ENCODE measurements around the gene BRDT. TPM values are rescaled to one million over a fixed set of nuclear protein-coding genes. Genes with fewer than 3 reads are reported as not detected.
"Not testable (repeated sequence)": the region's sequence is repeated elsewhere in the genome, so short reads cannot be mapped to it uniquely, and the experiment has no call there.

Gene BRDT
- total RNA-seq, 2 donors from 2014 or later, result not detected

GRCh38 chr1:92013923-92014322 lies 64.7 kb downstream of the BRDT start:
- H3K4me3 Mint-ChIP-seq, result no peak overlapping the region
- H3K36me3 Mint-ChIP-seq (ENCODE audit: insufficient read depth in 2 of 2), result no peaks in the 10 kb centered on the region
- DNase-seq, result no peak

DNA sequence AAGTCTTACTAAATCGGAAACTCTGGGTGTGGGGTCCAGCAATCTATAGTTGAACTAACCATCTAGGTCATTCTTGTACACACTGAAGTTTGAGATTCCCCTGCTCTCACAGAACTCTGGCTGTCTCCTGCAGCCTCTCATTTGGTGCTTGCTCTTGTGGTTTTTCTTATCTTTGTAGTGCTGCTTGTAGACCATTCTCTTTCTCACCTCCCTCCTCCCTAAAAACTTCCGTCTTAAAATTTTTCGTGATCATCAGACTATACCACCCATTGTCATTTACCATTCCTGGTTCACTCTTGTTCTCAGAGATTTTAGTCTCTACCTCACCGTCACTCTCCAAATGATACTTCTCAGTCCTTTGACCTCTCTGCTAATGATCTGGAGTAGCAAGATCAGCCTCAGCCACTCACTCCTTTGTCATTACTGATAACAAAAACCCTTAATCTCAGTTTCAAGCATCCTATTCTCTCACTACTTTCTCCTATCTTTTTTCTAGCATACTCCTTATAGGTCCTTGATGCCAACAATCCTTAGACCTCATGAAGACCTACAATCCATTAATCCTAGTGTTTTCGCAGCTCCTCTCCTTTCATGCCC lies 67.6 kb downstream of the BRDT start:
- H3K4me1 Mint-ChIP-seq (ENCODE audit: low read depth), result peaks cover 15% of the 10 kb centered on the region
- peak overlapping the region; percentile 1 for H3K4me3 Mint-ChIP-seq
- ATAC-seq (replicated peaks in 1 of 2), result peak in 1 of 2 donors; percentile 43
- no peaks in the 10 kb centered on the region for H3K36me3 Mint-ChIP-seq (ENCODE audit: insufficient read depth in 2 of 2)
- H3K9me3 Mint-ChIP-seq, result no peaks in the 10 kb centered on the region
- DNase-seq, result peak in 1 of 2 donors; percentile 2
- H3K27ac Mint-ChIP-seq, result no peak overlapping the region
- H3K27me3 Mint-ChIP-seq (ENCODE audit: low read depth), result no peaks in the 10 kb centered on the region

More at GRCh38 chr1:92013923-92014322, 64.7 kb downstream of the BRDT start:
- ATAC-seq (replicated peaks in 1 of 2), result no peak
- Mint-ChIP-seq H3K27me3 (ENCODE audit: low read depth) (no peaks in the 10 kb centered on the region), H3K27ac (no peak overlapping the region), H3K9me3 (no peaks in the 10 kb centered on the region), H3K4me1 (ENCODE audit: low read depth) (peaks cover 15% of the 10 kb centered on the region)

DNA sequence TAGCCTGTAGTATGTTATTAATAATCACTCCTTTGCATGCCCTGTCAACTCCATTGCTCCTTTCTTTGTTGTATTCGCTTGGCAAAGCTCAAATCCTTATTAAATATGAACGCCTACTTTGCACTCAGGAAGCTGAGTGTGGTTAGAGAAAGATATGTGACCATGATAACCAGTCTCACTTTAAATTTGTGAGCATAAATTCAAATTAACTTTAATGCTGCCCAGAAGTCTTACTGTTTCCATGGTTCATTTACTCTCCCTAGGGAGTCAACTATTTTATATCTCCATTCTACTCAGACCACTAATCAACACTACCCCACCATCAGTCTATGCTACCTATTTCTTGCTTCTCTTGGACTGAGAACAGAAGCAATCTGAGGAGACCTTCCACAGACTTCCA lies 68.5 kb downstream of the BRDT start:
- DNase-seq (no peak), ATAC-seq (replicated peaks in 1 of 2) (no peak)
- no peak overlapping the region for H3K4me3 Mint-ChIP-seq
- H3K27me3 Mint-ChIP-seq (ENCODE audit: low read depth), result no peaks in the 10 kb centered on the region
- peaks cover 15% of the 10 kb centered on the region for H3K4me1 Mint-ChIP-seq (ENCODE audit: low read depth)
- no peak overlapping the region for H3K27ac Mint-ChIP-seq
- no peaks in the 10 kb centered on the region for H3K9me3 Mint-ChIP-seq
- no peaks in the 10 kb centered on the region for H3K36me3 Mint-ChIP-seq (ENCODE audit: insufficient read depth in 2 of 2)

GRCh38 chr1:92026042-92026441 lies 76.8 kb downstream of the BRDT start:
- DNase-seq; H3K9me3 Mint-ChIP-seq; H3K36me3 Mint-ChIP-seq (ENCODE audit: insufficient read depth in 2 of 2); H3K27ac Mint-ChIP-seq; ATAC-seq (replicated peaks in 1 of 2); H3K4me3 Mint-ChIP-seq: not testable (repeated sequence)
- H3K27me3 Mint-ChIP-seq (ENCODE audit: low read depth), result peaks cover 24% of the 10 kb centered on the region
- peaks cover 12% of the 10 kb centered on the region for H3K4me1 Mint-ChIP-seq (ENCODE audit: low read depth)

GRCh38 chr1:92026806-92027205 lies 77.6 kb downstream of the BRDT start:
- no peak overlapping the region for H3K4me3 Mint-ChIP-seq
- H3K36me3 Mint-ChIP-seq (ENCODE audit: insufficient read depth in 2 of 2), result peaks cover 0 to 1% of the 10 kb centered on the region in 2 donors
- no peak for ATAC-seq (replicated peaks in 1 of 2)
- peaks cover 24% of the 10 kb centered on the region for H3K27me3 Mint-ChIP-seq (ENCODE audit: low read depth)
- no peak for DNase-seq
- peaks cover 19% of the 10 kb centered on the region for H3K4me1 Mint-ChIP-seq (ENCODE audit: low read depth)
- no peak overlapping the region for H3K27ac Mint-ChIP-seq
- H3K9me3 Mint-ChIP-seq, result peaks cover 0 to 4% of the 10 kb centered on the region in 2 donors

GRCh38 chr1:92029241-92029922 lies 80.2 kb downstream of the BRDT start:
- ATAC-seq (replicated peaks in 1 of 2), result no peak
- peak overlapping the region; percentile 80 to 81 for H3K4me3 Mint-ChIP-seq
- no peak overlapping the region for H3K27ac Mint-ChIP-seq
- H3K36me3 Mint-ChIP-seq (ENCODE audit: insufficient read depth in 2 of 2), result peaks cover 0 to 1% of the 10 kb centered on the region in 2 donors
- no peaks in the 10 kb centered on the region for H3K9me3 Mint-ChIP-seq
- H3K4me1 Mint-ChIP-seq (ENCODE audit: low read depth), result peaks cover 19% of the 10 kb centered on the region
- peaks cover 24% of the 10 kb centered on the region for H3K27me3 Mint-ChIP-seq (ENCODE audit: low read depth)
- DNase-seq, result no peak

- Mint-ChIP-seq H3K4me3 (peak overlapping the region; percentile 80 to 83), H3K4me1 (ENCODE audit: low read depth) (peaks cover 19% of the 10 kb centered on the region), H3K27ac (no peak overlapping the region), H3K36me3 (ENCODE audit: insufficient read depth in 2 of 2) (peaks cover 0 to 1% of the 10 kb centered on the region in 2 donors), H3K9me3 (no peaks in the 10 kb centered on the region), H3K27me3 (ENCODE audit: low read depth) (peaks cover 28% of the 10 kb centered on the region)
- DNase-seq (peak in 1 of 2 donors; percentile 4), ATAC-seq (replicated peaks in 1 of 2) (peak; percentile 51 to 59)
Observed at GRCh38 chr1:92030656-92031107, 81.5 kb downstream of the BRDT start.

DNA sequence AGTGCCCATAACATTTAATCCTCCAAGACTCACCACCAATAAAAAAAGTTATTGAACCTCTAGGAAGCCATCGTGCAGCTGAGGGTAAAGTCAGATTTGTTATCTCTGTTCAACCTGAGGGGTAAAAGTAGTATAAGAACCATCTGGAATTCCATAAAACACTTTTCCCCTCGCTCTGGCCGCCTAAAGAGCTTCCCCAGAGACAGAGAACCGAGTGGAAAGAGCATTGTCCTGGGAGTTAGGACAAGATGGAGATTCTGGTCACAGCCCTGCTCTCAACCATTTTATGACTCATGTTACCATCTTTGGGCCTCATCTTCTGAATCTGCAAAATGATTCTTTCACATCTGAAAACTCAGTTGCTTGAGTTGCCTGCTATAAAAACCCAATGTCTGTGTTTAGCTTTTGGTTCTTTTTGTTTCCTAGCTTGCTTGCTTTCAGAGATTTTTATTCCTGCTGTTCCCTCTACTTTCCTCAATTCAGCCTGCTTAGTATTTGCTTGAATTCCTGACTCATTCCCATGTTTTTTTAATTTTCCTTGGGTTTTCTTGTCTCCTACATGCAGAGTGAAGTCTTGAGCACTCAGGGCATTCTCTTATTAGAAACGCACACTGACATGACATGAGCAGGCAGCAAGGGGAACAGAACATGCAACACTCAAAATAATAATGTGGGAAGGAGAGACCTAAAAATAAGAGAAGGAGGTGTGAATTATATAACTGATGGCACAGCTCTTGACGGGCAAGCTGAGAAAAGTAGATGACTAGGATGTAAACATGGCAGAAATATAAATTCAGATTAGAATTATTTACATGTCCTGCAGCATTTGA lies 82.3 kb downstream of the BRDT start:
- H3K4me1 Mint-ChIP-seq (ENCODE audit: low read depth), result peaks cover 19% of the 10 kb centered on the region
- DNase-seq, result no peak
- H3K36me3 Mint-ChIP-seq (ENCODE audit: insufficient read depth in 2 of 2), result peaks cover 0 to 1% of the 10 kb centered on the region in 2 donors
- no peak overlapping the region for H3K4me3 Mint-ChIP-seq
- no peak overlapping the region for H3K27ac Mint-ChIP-seq
- no peak for ATAC-seq (replicated peaks in 1 of 2)
- no peaks in the 10 kb centered on the region for H3K9me3 Mint-ChIP-seq
- H3K27me3 Mint-ChIP-seq (ENCODE audit: low read depth), result peaks cover 32% of the 10 kb centered on the region

GRCh38 chr1:92037400-92037799 lies 88.2 kb downstream of the BRDT start:
- DNase-seq (no peak), ATAC-seq (replicated peaks in 1 of 2) (no peak)
- Mint-ChIP-seq H3K4me1 (ENCODE audit: low read depth) (no peaks in the 10 kb centered on the region), H3K27me3 (ENCODE audit: low read depth) (peaks cover 7% of the 10 kb centered on the region), H3K27ac (no peak overlapping the region), H3K4me3 (no peak overlapping the region), H3K9me3 (no peaks in the 10 kb centered on the region), H3K36me3 (ENCODE audit: insufficient read depth in 2 of 2) (no peaks in the 10 kb centered on the region)

GRCh38 chr1:92038695-92039346 lies 89.6 kb downstream of the BRDT start:
- H3K4me1 Mint-ChIP-seq (ENCODE audit: low read depth), result no peaks in the 10 kb centered on the region
- no peak overlapping the region for H3K4me3 Mint-ChIP-seq
- ATAC-seq (replicated peaks in 1 of 2) (no peak), DNase-seq (no peak)
- H3K9me3 Mint-ChIP-seq, result no peaks in the 10 kb centered on the region
- H3K27me3 Mint-ChIP-seq (ENCODE audit: low read depth), result peaks cover 7% of the 10 kb centered on the region
- no peaks in the 10 kb centered on the region for H3K36me3 Mint-ChIP-seq (ENCODE audit: insufficient read depth in 2 of 2)
- H3K27ac Mint-ChIP-seq, result no peak overlapping the region

- Mint-ChIP-seq H3K36me3 (ENCODE audit: insufficient read depth in 2 of 2) (no peaks in the 10 kb centered on the region), H3K27ac (no peak overlapping the region), H3K9me3 (no peaks in the 10 kb centered on the region), H3K4me1 (ENCODE audit: low read depth) (no peaks in the 10 kb centered on the region), H3K4me3 (no peak overlapping the region), H3K27me3 (ENCODE audit: low read depth) (peaks cover 1% of the 10 kb centered on the region)
- DNase-seq (no peak), ATAC-seq (replicated peaks in 1 of 2) (no peak)
Observed at GRCh38 chr1:92040971-92041370, 91.8 kb downstream of the BRDT start.

GRCh38 chr1:92043621-92044020 lies 94.4 kb downstream of the BRDT start:
- Mint-ChIP-seq H3K27ac (no peak overlapping the region), H3K36me3 (ENCODE audit: insufficient read depth in 2 of 2) (no peaks in the 10 kb centered on the region), H3K4me3 (no peak overlapping the region), H3K9me3 (no peaks in the 10 kb centered on the region), H3K27me3 (ENCODE audit: low read depth) (no peaks in the 10 kb centered on the region), H3K4me1 (ENCODE audit: low read depth) (no peaks in the 10 kb centered on the region)
- DNase-seq, result no peak
- no peak for ATAC-seq (replicated peaks in 1 of 2)

Data from activated T-cell treated with anti-CD3 and anti-CD28 coated beads, Interleukin-2, amount 50 U/mL, for 72 hours (primary cell).